HG02571 (cell line): ENCODE results near the gene ANAPC4.

Experiments used
- ATAC-seq: cut with Tn5 transposase; IDR thresholded peaks from one replicate; pipeline ENCODE4 v1.9.1; 2021; ENCODE audit warnings: mild to moderate bottlenecking, moderate library complexity; ENCODE audit not compliant: unreplicated experiment

ANAPC4 gene

GRCh38 chr4:25377572-25378436 lies 741 bp downstream of the ANAPC4 start:
- no peak for ATAC-seq

- ATAC-seq: no peak
These were observed 1.3 kb downstream of the ANAPC4 start for GRCh38 chr4:25378437-25378743.

- ATAC-seq: no peak
These were observed 2.5 kb downstream of the ANAPC4 start for GRCh38 chr4:25379591-25379990.

- ATAC-seq: no peak
These were observed 6.6 kb downstream of the ANAPC4 start for GRCh38 chr4:25383647-25384046.

GRCh38 chr4:25386926-25387325 lies 9.9 kb downstream of the ANAPC4 start:
- ATAC-seq: no peak

GRCh38 chr4:25397305-25397704 lies 20.2 kb downstream of the ANAPC4 start:
- ATAC-seq: no peak

- ATAC-seq: no peak
These were observed 22.4 kb downstream of the ANAPC4 start for GRCh38 chr4:25399510-25399909.

- no peak for ATAC-seq
These were observed 24.0 kb downstream of the ANAPC4 start for GRCh38 chr4:25401066-25401465.

GRCh38 chr4:25402521-25402920 lies 25.5 kb downstream of the ANAPC4 start:
- no peak for ATAC-seq

- ATAC-seq: no peak
These were observed 26.6 kb downstream of the ANAPC4 start for GRCh38 chr4:25403699-25404098.

- ATAC-seq: no peak
These were observed 28.4 kb downstream of the ANAPC4 start for GRCh38 chr4:25405453-25405852.

- no peak for ATAC-seq
These were observed 29.1 kb downstream of the ANAPC4 start for GRCh38 chr4:25406081-25406692.

- no peak for ATAC-seq
These were observed 33.9 kb downstream of the ANAPC4 start for GRCh38 chr4:25410820-25411529.

GRCh38 chr4:25413261-25413660 lies 36.2 kb downstream of the ANAPC4 start:
- no peak for ATAC-seq

- no peak for ATAC-seq
These were observed 40.0 kb downstream of the ANAPC4 start for GRCh38 chr4:25417014-25417413.

GRCh38 chr4:25420931-25421330 lies 43.9 kb downstream of the ANAPC4 start:
- no peak for ATAC-seq

GRCh38 chr4:25421816-25422525 lies 44.9 kb downstream of the ANAPC4 start:
- ATAC-seq: no peak

GRCh38 chr4:25423548-25423947 lies 46.5 kb downstream of the ANAPC4 start:
- ATAC-seq: no peak

GRCh38 chr4:25424539-25425228 lies 47.6 kb downstream of the ANAPC4 start:
- ATAC-seq: no peak

GRCh38 chr4:25425361-25425760 lies 48.3 kb downstream of the ANAPC4 start:
- ATAC-seq: no peak

GRCh38 chr4:25427871-25428270 lies 50.8 kb downstream of the ANAPC4 start:
- ATAC-seq: no peak
